Bronchial epithelial cell (primary cell): Measurements from ENCODE around the gene ABCA7. TPM values are rescaled to one million over a fixed set of nuclear protein-coding genes. Genes with fewer than 3 reads are reported as not detected.

ENCODE experiments used
- DNase-seq: peaks from one replicate; pipeline ENCODE4 v3.0.0-alpha.2; 2010; ENCODE audit warnings: low read depth
- FAIRE-seq: peaks from 2 replicates; lab custom pipeline; 2011; peaks lifted over from hg19 to GRCh38; lab: Jason Lieb, UNC
- H3K27me3 ChIP-seq: 2 replicates; pipeline ENCODE4 v1.5.1; 2011; ENCODE audit warnings: low read length; ENCODE audit not compliant: control insufficient read depth, insufficient read depth
- H3K36me3 ChIP-seq: 2 replicates; pipeline ENCODE4 v1.5.1; 2011; ENCODE audit warnings: low read length; ENCODE audit not compliant: control insufficient read depth, insufficient read depth
- H3K4me3 ChIP-seq: 2 replicates; pipeline ENCODE4 v1.5.1; 2011; ENCODE audit warnings: mild to moderate bottlenecking, low read depth, low read length, control low read depth
- total RNA-seq: library from RNA; depleted of rRNA; stranded (reverse); fragments of >200 nt; gene quantifications from 2 replicates; pipeline ENCODE4 v1.2.1, GENCODE V29; 2014
- TF ChIP-seq, protein P1 (sequence below): IDR thresholded peaks from 2 replicates; pipeline ENCODE4 v1.5.1; 2011; ENCODE audit warnings: mild to moderate bottlenecking, moderate library complexity, low read length, control low read depth, inconsistent platforms; ENCODE audit not compliant: insufficient read depth, severe bottlenecking

ABCA7 gene
- total RNA-seq, 1 donor from 2014 or later, result 6.8 TPM

DNA sequence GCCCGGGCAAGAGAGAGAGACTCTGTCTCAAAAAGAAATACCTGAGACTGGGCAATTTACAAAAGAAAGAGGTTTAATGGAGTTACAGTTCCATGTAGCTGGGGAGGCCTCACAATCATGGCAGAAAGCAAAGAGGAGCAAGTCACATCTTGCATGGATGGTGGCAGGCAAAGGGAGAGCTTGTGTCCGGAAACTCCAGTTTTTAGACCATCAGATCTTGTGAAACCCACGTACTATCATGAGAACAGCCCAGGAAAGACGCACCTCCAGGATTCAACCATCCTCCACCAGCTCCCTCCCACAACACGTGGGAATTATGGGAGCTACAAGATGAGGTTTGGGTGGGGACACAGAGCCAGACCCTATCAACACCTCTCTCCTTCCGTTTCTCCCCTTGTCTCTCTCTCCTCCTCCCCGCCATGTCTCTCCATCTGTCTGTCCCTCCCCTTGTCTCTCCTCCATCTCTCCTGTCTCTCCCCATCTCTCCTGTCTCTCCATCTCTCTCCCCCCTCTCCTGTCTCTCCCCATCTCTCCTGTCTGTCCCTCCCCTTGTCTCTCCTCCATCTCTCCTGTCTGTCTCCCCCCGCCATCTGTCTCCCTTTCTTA, 45.2 kb downstream of the ABCA7 start:
- H3K36me3 ChIP-seq, result peaks cover 7% of the 10 kb centered on the region
- no peak for FAIRE-seq
- TF ChIP-seq, protein P1, sequence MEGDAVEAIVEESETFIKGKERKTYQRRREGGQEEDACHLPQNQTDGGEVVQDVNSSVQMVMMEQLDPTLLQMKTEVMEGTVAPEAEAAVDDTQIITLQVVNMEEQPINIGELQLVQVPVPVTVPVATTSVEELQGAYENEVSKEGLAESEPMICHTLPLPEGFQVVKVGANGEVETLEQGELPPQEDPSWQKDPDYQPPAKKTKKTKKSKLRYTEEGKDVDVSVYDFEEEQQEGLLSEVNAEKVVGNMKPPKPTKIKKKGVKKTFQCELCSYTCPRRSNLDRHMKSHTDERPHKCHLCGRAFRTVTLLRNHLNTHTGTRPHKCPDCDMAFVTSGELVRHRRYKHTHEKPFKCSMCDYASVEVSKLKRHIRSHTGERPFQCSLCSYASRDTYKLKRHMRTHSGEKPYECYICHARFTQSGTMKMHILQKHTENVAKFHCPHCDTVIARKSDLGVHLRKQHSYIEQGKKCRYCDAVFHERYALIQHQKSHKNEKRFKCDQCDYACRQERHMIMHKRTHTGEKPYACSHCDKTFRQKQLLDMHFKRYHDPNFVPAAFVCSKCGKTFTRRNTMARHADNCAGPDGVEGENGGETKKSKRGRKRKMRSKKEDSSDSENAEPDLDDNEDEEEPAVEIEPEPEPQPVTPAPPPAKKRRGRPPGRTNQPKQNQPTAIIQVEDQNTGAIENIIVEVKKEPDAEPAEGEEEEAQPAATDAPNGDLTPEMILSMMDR, result no peak
- DNase-seq, result peak; percentile 50
- no peaks in the 10 kb centered on the region for H3K27me3 ChIP-seq
- no peak overlapping the region for H3K4me3 ChIP-seq

DNA sequence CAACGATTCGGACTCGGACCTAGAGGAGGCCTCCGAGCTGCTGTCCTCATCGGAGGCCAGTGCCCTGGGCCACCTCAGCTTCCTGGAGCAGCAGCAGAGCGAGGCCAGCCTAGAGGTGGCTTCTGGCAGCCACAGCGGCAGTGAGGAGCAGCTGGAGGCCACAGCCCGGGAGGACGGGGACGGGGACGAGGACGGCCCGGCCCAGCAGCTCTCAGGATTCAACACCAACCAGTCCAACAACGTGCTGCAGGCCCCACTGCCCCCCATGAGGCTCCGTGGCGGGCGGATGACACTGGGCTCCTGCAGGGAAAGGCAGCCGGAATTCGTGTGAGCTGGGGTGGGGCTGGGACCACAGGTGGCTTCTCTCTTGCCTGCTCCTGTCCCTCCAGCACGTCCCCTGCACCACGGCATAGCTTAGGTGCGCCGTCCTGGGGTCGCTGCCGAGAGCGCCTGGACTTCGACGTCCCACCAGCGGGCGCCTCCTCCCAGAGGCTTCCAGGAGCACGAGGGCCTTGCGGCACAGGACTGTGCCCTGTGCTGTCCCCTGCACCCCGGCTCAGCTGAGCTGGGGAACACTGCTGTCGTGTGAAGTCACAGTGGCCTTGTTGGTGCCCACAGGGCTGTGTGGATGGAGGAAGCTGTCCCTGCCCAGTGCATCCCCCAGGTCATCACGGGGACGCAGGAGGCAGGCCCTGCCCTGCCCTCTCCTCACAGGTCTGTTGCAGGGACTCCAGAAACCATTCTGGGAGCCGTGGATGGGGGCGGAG, 46.0 kb downstream of the ABCA7 start:
- FAIRE-seq, result no peak
- peaks cover 9% of the 10 kb centered on the region for H3K36me3 ChIP-seq
- H3K4me3 ChIP-seq, result no peak overlapping the region
- TF ChIP-seq, protein P1, result no peak
- H3K27me3 ChIP-seq, result no peaks in the 10 kb centered on the region
- DNase-seq, result no peak

DNA sequence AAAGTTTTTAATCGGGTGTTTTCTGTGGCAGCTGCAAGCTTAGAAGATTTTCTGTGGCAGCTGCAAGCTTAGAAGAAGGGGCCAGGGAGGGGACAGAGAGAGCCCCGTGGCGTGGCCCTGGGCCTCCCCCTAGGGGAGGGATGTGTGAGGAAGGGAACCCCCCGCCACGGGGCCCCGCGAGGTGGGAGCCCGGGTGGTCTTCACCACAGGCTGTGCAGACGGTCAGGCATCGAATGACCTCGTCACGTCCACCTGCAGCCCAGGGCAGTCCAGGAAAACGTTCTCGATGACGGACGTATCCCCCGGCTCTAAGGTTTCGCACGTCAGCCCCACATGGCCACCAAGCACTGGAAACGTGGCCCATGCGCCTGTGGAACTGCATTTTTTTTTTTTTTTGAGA, 46.7 kb downstream of the ABCA7 start:
- no peak for FAIRE-seq
- DNase-seq, result no peak
- peaks cover 9% of the 10 kb centered on the region for H3K36me3 ChIP-seq
- H3K27me3 ChIP-seq, result no peaks in the 10 kb centered on the region
- no peak overlapping the region for H3K4me3 ChIP-seq
- TF ChIP-seq, protein P1, result no peak

DNA sequence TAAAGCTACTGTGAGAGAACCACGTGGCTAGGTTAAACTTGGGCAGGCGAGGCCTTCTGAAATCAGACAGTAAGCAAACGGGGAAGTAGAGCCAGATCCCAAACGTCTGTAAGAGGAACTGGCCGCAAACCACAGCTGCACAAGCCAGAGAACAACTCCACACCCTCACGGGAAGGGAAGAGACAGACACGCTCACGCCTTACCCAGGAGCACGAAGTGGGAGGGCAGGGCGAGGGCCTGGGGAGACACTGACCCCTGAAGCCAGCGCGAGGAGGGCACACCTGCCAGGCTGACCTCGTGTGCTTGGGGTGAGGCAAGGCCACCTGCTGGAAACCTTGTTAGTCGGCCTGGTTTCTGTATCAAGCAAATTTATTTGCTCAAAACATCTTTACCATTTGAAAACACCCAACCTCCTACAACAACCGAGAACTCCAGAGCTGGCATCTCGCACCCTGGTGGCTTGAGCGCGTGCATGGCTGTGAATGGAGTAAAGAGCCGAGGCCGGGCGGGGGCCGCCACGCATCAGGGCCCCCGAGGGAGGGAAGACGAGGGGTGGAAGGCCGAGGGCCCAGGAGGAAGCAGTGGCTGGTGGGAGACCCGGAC, 48.0 kb downstream of the ABCA7 start:
- H3K4me3 ChIP-seq, result no peak overlapping the region
- H3K36me3 ChIP-seq, result peaks cover 11% of the 10 kb centered on the region
- no peak for DNase-seq
- no peaks in the 10 kb centered on the region for H3K27me3 ChIP-seq
- peak; percentile 7 for FAIRE-seq
- TF ChIP-seq, protein P1, result no peak

DNA sequence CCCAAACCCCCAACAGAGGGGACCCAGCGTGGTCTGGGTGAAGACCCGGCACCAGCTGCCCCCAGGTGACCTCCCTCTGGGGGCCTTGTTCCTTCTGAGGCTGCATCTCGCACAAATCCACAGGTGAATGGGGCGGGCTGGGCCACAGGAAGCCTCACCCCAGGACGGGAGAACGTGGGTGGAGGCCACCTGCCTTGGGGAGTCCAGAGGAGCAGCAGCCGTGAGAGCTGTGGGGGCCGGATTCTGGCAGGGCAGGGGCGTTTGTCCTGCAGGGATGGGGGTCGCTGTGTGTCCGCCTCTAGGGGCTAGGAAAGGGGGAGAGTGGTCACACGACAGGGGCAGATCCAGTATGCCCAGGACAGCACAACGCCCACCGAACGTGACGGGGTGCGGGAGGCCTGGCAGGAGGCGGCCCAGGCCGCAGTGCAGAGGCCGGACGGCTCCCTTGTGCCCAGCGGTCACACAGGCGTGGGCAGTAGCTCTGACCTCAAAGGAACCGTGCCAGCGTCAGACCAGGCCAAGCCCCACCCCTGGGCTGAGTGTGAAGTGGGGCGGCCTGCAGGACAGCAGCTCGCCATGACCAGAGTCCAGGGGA, 48.6 kb downstream of the ABCA7 start:
- Histone ChIP-seq H3K36me3 (peaks cover 16% of the 10 kb centered on the region), H3K27me3 (no peaks in the 10 kb centered on the region), H3K4me3 (no peak overlapping the region)
- TF ChIP-seq, protein P1, result no peak
- no peak for DNase-seq
- FAIRE-seq, result no peak
